SHP77 treated with DMSO at 0.1 percent for 48 hours (cell line): ENCODE data around the gene NPSR1.

Experiments used
- DNase-seq: peaks from one replicate; lab custom pipeline; 2025; lab: John Stamatoyannopoulos, UW

Gene NPSR1

GRCh38 chr7:34723338-34723737 is 65.3 kb downstream of the NPSR1 start:
- DNase-seq: no peak

- no peak for DNase-seq
Observed at GRCh38 chr7:34723866-34724490, 66.0 kb downstream of the NPSR1 start.

GRCh38 chr7:34726221-34726620 is 68.2 kb downstream of the NPSR1 start:
- DNase-seq: no peak

DNA sequence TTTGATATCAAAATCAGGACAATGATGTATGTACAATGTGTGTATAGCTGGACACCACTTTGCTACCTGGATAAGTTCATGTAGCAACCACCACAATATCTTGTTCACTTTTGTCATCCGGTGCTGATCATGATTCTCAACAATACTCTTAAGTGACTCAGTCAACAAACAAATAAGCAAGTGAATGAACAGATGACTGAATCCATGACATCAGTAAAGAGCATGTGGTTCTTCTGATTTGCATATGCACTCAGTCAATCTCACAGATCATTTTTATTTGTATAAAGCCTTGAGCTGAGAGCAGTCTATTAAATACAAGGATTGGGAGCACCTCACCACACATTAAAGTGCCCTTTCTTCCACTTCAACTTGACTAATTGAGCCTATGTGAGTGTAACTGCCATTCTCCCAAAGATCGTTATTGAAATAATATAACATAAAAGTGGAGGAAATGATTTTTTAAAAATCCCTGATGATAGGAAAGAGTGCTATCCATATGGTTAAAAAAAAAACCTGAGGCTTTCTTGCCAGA is 69.5 kb downstream of the NPSR1 start:
- no peak for DNase-seq

DNA sequence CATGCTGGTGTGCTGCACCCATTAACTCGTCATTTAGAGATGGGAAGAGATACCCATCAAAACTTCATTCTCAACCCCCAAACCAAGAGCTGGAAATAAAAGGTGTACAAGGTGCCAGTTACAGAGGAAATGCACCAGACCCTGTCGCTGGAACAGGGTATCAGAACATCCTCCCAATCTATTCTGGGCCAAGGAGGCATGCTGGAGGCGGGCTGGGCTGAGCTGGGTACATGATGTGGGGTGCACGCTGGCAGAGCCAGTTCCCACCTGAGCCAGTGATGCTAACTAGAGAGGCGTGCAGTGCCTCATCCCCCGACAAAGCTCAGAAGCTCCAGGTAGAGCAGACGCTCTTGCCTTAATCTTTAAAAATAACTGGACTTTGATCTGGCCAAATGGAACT is 70.1 kb downstream of the NPSR1 start:
- DNase-seq: no peak

DNA sequence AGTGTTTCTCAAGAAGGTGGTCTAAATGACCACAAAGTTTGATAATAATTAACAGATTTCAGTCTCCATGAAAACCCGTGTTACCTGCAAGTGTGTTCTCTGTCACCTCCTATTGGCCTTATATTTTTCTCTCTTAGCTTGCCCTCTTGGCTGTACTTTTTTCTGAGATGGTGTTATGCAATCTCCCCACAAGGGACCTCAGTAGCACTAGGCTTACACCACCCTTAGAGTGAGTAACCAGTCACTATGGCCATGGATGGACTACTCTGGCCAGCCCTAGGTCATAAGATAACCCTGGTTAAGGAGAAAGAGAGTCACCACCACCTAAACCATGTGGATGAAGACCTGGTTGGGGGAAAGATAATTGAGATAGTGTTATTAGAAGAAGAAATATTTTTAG is 76.8 kb downstream of the NPSR1 start:
- DNase-seq: no peak

DNA sequence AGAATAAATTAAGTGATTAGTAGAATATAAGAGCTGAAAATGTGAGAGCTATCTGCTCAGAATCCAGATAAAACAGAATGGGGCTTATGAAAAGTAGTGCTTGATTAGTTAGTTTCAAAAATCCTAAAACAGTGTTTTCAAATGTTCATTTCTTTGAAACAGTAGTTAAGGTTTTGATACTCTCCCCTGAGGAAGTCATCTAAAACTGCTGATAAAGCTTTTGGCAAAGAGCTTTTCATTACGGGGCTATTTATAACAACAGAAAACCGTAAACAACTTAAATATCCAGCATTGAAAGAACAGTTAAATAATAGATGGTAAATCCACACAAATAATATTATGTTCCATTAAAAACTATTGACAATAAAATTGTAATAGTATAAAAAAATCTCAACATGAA is 77.5 kb downstream of the NPSR1 start:
- no peak for DNase-seq

- DNase-seq: no peak
Observed at GRCh38 chr7:34739651-34740300, 81.8 kb downstream of the NPSR1 start.

GRCh38 chr7:34740840-34741239 is 82.8 kb downstream of the NPSR1 start:
- no peak for DNase-seq

DNA sequence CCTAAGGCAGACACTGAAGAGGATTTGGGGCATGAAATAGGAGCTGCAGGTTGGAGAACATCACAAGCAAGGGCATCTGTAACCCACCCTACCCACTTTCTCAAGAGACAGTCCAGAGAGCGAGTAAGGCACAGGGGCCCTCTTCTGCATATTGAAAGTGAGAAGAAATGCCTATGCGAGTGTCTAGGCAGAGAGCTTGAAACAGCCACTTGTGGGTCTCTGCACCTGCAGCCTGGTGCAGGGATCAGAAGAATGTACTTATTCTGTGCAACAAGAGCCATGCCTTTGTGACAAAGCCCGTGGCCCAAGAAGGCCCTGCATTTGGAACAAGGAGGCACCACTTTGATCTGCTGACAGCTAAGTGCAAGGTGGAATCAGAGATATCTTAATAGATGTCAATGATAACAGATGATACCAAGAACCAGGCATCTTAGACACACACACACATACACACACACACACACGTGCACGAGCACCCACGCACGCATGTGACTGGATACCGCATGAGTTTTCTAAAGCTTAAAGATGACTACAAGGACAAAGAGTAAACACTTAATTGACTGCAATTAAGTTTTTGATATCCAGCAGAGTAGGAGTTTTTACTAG is 89.3 kb downstream of the NPSR1 start:
- DNase-seq: no peak

DNA sequence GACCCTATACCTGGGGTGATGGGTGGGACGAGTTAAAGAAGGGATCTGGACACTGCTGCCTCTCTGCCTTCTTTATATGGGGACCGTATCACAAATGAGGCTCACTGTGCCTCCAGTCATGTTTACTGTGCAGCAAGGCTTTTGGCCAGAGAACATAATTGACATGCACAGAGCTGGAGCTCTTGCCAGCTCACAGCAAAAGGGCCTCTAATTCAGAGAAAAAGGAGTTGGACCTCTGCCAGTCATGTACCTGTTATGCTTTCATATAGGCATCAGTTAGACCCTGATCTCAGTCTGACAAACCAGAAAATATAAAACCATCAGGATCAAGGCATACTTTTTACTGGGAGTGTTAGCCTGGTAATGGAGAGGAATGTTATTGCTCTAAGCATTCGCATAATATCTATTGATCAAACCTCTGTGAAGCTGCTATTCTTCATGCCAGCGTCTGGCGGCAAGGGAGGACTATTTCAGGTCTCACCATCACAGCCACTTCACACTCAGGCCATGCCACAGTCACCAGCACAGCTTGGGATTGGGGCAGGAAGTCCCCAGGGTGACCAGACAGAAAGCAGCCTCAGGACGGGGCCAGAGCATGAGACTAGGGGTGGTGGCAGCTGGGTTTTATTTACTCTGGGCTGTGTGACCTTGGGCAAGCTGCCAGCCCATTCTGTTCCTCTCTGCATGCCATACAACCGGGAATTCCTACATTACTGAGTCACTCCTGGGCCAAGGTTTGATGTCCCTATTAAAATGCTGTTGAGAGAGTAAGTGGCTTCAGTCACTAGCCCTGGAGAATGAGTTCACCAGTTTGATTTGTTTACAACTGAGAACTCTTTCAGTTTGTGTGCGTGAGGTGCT is 90.1 kb downstream of the NPSR1 start:
- peak; percentile 97 for DNase-seq

GRCh38 chr7:34748728-34749089 is 90.7 kb downstream of the NPSR1 start:
- no peak for DNase-seq

DNA sequence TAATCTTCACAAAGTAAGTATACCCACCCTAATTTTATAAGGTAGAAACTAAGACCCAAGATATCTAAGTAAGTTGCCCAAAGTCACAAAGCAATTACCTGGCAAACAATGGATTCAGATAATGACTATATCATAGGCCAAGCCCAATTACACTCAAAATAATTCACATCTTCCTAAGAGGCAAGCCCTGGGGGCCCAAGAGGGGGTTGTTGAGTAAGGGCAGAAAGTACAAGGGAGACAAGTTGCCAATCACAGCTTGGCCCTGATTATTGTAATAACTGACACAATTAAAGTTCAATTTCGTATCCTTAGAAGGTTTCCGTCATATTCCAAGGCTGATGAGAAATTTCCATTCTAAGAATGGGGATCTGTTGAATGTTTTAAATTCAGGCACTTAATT is 91.4 kb downstream of the NPSR1 start:
- DNase-seq: no peak

- no peak for DNase-seq
Observed at GRCh38 chr7:34750209-34750608, 92.2 kb downstream of the NPSR1 start.

GRCh38 chr7:34750636-34751035 is 92.6 kb downstream of the NPSR1 start:
- DNase-seq: no peak

DNA sequence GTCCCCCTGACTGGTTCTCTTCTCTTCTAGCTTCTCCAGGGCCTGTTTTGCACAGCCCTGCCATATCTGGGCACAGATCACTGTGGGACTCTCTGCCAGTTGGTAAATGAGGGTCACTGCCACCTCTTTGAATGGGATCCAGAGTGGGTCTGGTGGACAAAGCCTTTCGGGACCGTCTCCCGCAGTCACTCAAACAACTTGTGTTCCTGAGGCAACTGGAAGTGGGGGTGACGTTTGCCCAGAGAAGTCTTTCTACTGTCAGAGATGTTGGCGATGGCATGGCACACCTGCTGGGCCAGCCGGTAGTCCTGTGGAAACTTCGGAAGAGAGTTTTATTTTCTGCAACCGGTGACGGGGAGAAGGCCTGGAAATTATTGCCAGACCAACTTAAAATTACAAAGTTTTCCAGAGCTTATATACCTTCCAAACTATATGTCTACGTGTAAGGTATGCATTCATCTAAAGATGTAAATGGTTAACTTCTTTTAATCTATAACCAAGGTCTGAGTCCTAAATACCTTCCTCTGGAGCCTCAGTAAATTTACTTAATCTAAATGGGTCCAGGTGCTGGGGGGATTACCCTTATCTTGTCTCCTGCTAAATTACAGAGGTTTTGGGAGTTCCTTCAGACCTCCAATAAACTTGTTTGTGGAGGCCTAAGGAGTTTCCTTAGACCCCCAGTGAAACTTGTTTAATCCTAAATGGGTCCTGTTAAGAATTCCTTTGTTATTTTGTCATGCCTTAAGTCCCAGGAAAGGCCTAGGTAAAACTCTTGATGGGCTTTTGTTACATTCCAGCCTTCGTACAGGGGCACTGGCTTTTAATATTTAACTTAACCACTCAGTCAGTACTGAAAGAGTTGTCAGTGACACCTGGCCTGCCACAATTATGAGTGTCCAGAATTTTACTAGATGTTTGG is 94.0 kb downstream of the NPSR1 start:
- no peak for DNase-seq

DNA sequence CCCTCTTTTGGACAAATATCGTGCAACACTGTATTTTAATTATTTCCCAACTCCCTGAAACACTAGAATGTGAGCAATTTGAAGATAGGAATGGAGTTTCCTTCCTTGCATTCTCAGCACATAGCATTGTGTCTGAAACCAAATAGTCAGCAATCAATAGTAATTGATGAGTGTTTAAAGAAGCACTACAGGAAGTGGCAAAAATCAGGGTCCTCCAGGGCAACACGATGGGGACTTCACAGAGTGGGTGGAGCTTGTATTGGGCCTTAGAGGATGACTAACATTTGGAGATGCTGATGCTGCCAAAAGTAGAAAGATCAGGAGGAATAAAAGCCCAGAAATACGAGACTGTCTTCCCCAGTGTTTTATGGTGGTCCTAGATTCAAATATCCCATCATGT is 94.9 kb downstream of the NPSR1 start:
- DNase-seq: no peak

DNA sequence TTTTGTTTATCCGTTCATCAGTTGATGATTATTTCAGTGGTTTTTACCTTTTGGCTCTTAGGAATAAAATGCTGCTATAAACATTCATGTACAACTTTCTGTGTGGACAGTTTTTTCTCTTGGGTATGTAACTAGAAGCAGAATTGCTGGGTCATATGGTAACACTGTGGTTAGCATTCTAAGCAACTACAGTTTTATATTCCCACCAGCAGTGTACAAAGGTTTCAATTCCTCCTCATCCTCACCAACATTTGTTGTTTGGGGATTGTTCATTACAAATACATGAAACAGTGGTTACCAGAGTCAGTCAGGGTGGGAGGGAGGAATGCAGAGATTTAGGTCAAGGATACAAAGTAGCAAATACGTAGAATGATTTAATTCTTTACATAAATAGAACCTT is 97.0 kb downstream of the NPSR1 start:
- no peak for DNase-seq

DNA sequence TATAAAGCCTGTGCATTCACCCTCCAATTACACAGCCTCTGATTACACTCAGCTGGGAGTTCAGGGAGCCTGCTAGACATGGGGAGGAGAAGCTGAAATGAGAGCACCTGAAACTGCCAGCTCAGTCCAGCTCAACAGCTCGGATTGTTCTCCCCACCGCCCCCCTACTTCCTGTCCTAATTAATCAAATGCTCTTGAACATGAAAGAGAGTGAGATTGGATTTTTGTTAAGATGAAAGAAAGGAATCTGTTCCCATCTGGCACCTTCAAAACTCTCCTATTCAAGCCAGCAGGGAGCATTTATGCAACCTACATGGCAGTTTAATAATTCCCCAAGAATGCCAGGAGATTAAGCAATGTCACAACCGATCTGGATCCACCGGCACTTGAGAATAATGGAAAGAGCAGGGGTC is 98.0 kb downstream of the NPSR1 start:
- no peak for DNase-seq

DNA sequence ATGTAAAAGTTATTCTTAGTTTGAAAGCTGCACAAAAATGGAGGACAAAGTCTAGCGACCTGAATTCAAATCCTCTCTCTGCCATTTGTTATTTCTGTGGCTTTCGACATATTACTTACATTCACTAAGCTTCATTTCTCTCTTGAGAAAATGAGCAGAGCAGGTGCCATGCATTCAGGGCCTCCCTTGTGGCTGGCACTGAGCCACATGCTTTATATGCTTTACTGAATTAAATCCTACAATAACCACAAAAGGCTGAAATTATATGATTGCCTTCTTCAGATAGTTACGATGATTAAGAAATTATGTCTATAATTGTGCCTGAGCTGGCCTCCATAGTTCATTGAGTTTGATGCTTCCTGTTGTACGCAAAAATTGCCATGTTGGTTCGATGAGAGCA is 98.7 kb downstream of the NPSR1 start:
- DNase-seq: no peak

- DNase-seq: no peak
Observed at GRCh38 chr7:34757570-34758110, 99.6 kb downstream of the NPSR1 start.
